HepG2 (cell line): ENCODE measurements around the gene NLGN4X. TPM values are rescaled to one million over a fixed set of nuclear protein-coding genes. Genes with fewer than 3 reads are reported as not detected.

Experiments used
- ATAC-seq: fragments of 200-7000 bp; cut with Tn5 transposase; 3 replicates; pipeline ENCODE4 v1.9.1; 2020; ENCODE audit warnings: mild to moderate bottlenecking, moderate library complexity
- BruUV-seq: library from RNA; stranded (reverse); fragments of 400-500 nt; replicated peaks from 2 replicates; lab custom pipeline; 2021; lab: Mats Ljungman, UMichigan
- CTCF ChIA-PET: fragments of 300-600 bp; formaldehyde crosslinking; extraction: SDS; loops from one replicate; lab custom pipeline; 2021; ENCODE audit warnings: low total read pairs, inconsistent platforms, low intra/inter-chr PET ratio; lab: Yijun Ruan, JAX
- POLR2A ChIA-PET: fragments of 350-600 bp; sonication (Branson Sonifier 250); formaldehyde crosslinking; loops from one replicate; lab custom pipeline; 2020; ENCODE audit warnings: antibody characterized with exemption, inconsistent platforms; lab: Yijun Ruan, JAX
- DNase-seq: peaks from one replicate; pipeline ENCODE4 v3.0.0-alpha.2; 2015; ENCODE audit warnings: low spot score
- FAIRE-seq: peaks from 3 replicates; lab custom pipeline; 2011; peaks lifted over from hg19 to GRCh38; lab: Jason Lieb, UNC
- H2AFZ ChIP-seq: one replicate; pipeline ENCODE4 v1.6.1; 2011; ENCODE audit warnings: low read length, inconsistent platforms
- H3K27ac ChIP-seq: fragments of 300-600 bp; 3 replicates; pipeline ENCODE4 v1.8.0; 2011; ENCODE audit warnings: mixed run types, mild to moderate bottlenecking, mixed read lengths, low read length, inconsistent platforms; ENCODE audit not compliant: insufficient read depth; ENCODE audit errors: extremely low read length
- H3K27me3 ChIP-seq, 2 experiments: fragments of 200-600 bp in 1 of 2; 2 replicates in 1 of 2; 3 replicates in 1 of 2; pipeline versions ENCODE4 v1.6.0 to v1.8.0; 2011; ENCODE audit warnings: low read length in 2 of 2, mild to moderate bottlenecking in 2 of 2, moderate library complexity in 2 of 2, inconsistent platforms in 1 of 2; ENCODE audit not compliant: insufficient read depth in 2 of 2, control insufficient read depth in 1 of 2
- H3K36me3 ChIP-seq, 2 experiments: fragments of 200-600 bp in 1 of 2; replicated peaks in 1 of 2; 2 replicates in 1 of 2; 3 replicates in 1 of 2; pipeline versions ENCODE4 v1.5.1 to v1.8.0; 2011; ENCODE audit warnings: low read length in 2 of 2, inconsistent platforms in 1 of 2; ENCODE audit not compliant: insufficient read depth in 2 of 2, control insufficient read depth in 1 of 2
- H3K4me1 ChIP-seq: 2 replicates; pipeline ENCODE4 v1.5.1; 2012; ENCODE audit warnings: low read length, inconsistent platforms; ENCODE audit not compliant: insufficient read depth
- H3K4me2 ChIP-seq: 2 replicates; pipeline ENCODE4 v1.6.0; 2011; ENCODE audit warnings: low read depth, low read length, inconsistent platforms
- H3K4me3 ChIP-seq, 3 experiments: fragments of 200-600 bp in 1 of 3; sonication (generic), shearing (Covaris generic) in 1 of 3; replicated peaks in 1 of 3; 2 replicates each; pipeline ENCODE4 v1.5.1; 2011 to 2016; ENCODE audit warnings: low read length in 3 of 3, inconsistent platforms in 2 of 3, low read depth in 2 of 3, mild to moderate bottlenecking in 2 of 3, control low read depth in 1 of 3, mixed read lengths in 1 of 3; ENCODE audit not compliant: insufficient read depth in 1 of 3
- H3K79me2 ChIP-seq: one replicate; pipeline ENCODE4 v1.6.1; 2011; ENCODE audit warnings: low read length, inconsistent platforms; ENCODE audit not compliant: insufficient read depth
- H3K9ac ChIP-seq: 2 replicates; pipeline ENCODE4 v1.6.0; 2011; ENCODE audit warnings: mild to moderate bottlenecking, low read depth, low read length, inconsistent platforms; ENCODE audit not compliant: insufficient read depth
- H3K9me3 ChIP-seq: 2 replicates; pipeline ENCODE4 v1.5.1; 2012; ENCODE audit warnings: mild to moderate bottlenecking, low read length
- H4K20me1 ChIP-seq: 2 replicates; pipeline ENCODE4 v1.6.0; 2011; ENCODE audit warnings: inconsistent platforms, mild to moderate bottlenecking, low read length, moderate library complexity; ENCODE audit not compliant: insufficient read depth
- CREB1 ChIP-seq, 2 experiments: fragments of 450-650 bp in 1 of 2; IDR thresholded peaks; 2 replicates each; pipeline ENCODE4 v1.6.1; 2016 to 2017; ENCODE audit warnings: control low read depth in 1 of 2, mild to moderate bottlenecking in 1 of 2, missing compliant biosample characterization in 1 of 2, missing genetic modification characterization in 1 of 2
- CSRNP2 ChIP-seq: sonication (generic); formaldehyde crosslinking; conservative IDR thresholded peaks from 2 replicates; pipeline ENCODE4 v1.8.0; 2022; ENCODE audit warnings: low read depth, missing genetic modification reagents
- MAFG ChIP-seq: sonication (generic); formaldehyde crosslinking; IDR thresholded peaks from 2 replicates; pipeline ENCODE4 v1.5.1; 2020; ENCODE audit warnings: mild to moderate bottlenecking, missing genetic modification reagents
- ZNF609 ChIP-seq: sonication (generic); formaldehyde crosslinking; IDR thresholded peaks from 2 replicates; pipeline ENCODE4 v1.4.0; 2020; ENCODE audit warnings: mild to moderate bottlenecking, missing genetic modification reagents, borderline replicate concordance
- WGBS: methylation state at CpG from one replicate; pipeline ENCODE4 v1.1.6; 2017; ENCODE audit warnings: low lambda C conversion rate; 5-methylcytosine and 5-hydroxymethylcytosine counted together
- in situ Hi-C: cut with HindIII; loops from 2 replicates; pipeline ENCODE4 v1.10.0; 2017; ENCODE audit warnings: low pct_unique_long_range_greater_than_20kb; ENCODE audit not compliant: extremely low pct_ligation_motif_present
- intact Hi-C: fragments of 100-400 bp; cut with micrococcal nuclease; formaldehyde crosslinking; loops from one replicate; pipeline ENCODE4 v1.10.0; 2022; ENCODE audit not compliant: unreplicated experiment
- polyA plus RNA-seq, 8 experiments: library from polyadenylated mRNA; depleted of rRNA in 3 of 8; stranded (reverse) in 7 of 8; unstranded in 1 of 8; fragments of >200 nt; fragmentation: Illumina TruSeq in 4 of 8; extraction: Trizol in 4 of 8; gene quantifications; 2 replicates each; pipeline versions ENCODE4 v1.2.1 to v1.2.3, GENCODE V29; 2011 to 2016; ENCODE audit warnings: low read depth in 4 of 8, missing spikeins in 1 of 8, mixed read lengths in 1 of 8; ENCODE audit not compliant: insufficient read depth in 1 of 8
- total RNA-seq, 5 experiments: library from RNA; depleted of rRNA; stranded (reverse); fragments of >200 nt; fragmentation: Illumina TruSeq; extraction: Trizol; gene quantifications; 2 replicates each; pipeline ENCODE4 v1.2.3, GENCODE V29; 2016; ENCODE audit warnings: low read depth in 1 of 5

Gene NLGN4X
- total and polyA plus RNA-seq, 2 of the 13 experiments (the other 11 are each of a cell fraction or from before 2014, with no cell fraction given), result not detected

- Histone ChIP-seq H2AFZ (no peak overlapping the region), H3K4me2 (no peak overlapping the region), H3K9ac (no peak overlapping the region), H3K4me1 (no peaks in the 10 kb centered on the region), H3K36me3 (no peaks in the 10 kb centered on the region), H3K27me3 (no peaks in the 10 kb centered on the region), H3K4me3 (no peak overlapping the region), H3K27ac (no peak overlapping the region), H4K20me1 (no peaks in the 10 kb centered on the region), H3K79me2 (no peaks in the 10 kb centered on the region), H3K9me3 (no peaks in the 10 kb centered on the region)
- BruUV-seq, result no TSS peak
- ChIA-PET CTCF (no interaction called here), POLR2A (no interaction called here)
- in situ Hi-C loops (no loop called here), intact Hi-C loops (no loop called here)
- 3% methylated on average over 4 of the region's 7 CpGs for WGBS
- DNase-seq (no peak), ATAC-seq (no peak), FAIRE-seq (no peak)
- TF ChIP-seq ZNF609 (CRISPR knock-in tag), result no peak
These were observed 358.9 kb downstream of the NLGN4X start for GRCh38 chrX:5869786-5870185.

- ATAC-seq (no peak), FAIRE-seq (no peak), DNase-seq (no peak)
- intact Hi-C loops (no loop called here), in situ Hi-C loops (no loop called here)
- no peak overlapping the region for H3K27ac ChIP-seq
- no peaks in the 10 kb centered on the region for H4K20me1 ChIP-seq
- ChIA-PET CTCF (no interaction called here), POLR2A (no interaction called here)
- no peak overlapping the region for H3K4me3 ChIP-seq
- H3K9ac ChIP-seq, result no peak overlapping the region
- no peak overlapping the region for H2AFZ ChIP-seq
- no peaks in the 10 kb centered on the region for H3K79me2 ChIP-seq
- H3K4me1 ChIP-seq, result no peaks in the 10 kb centered on the region
- H3K36me3 ChIP-seq, result no peaks in the 10 kb centered on the region
- no peaks in the 10 kb centered on the region for H3K9me3 ChIP-seq
- TF ChIP-seq CREB1 (IDR thresholded peaks at IDR 0.05), result peak; percentile 95
- no peak for TF ChIP-seq CREB1 (CRISPR knock-in tag; IDR thresholded peaks at IDR 0.05)
- TF ChIP-seq CSRNP2 (CRISPR knock-in tag), result no peak
- no peak for TF ChIP-seq MAFG (CRISPR knock-in tag)
- no peak overlapping the region for H3K4me2 ChIP-seq
- no peaks in the 10 kb centered on the region for H3K27me3 ChIP-seq
- 0% methylated on average over 2 of the region's 2 CpGs for WGBS
- BruUV-seq, result no TSS peak
These were observed 360.9 kb downstream of the NLGN4X start for GRCh38 chrX:5867778-5868177.
